T-helper 1 cell treated with Interleukin-12 subunit alpha and Interleukin-12 subunit beta and Interleukin-4 antibody, amounts not matched to agents 30 ng/mL and 1 ng/mL, for 36 hours (primary cell): ENCODE measurements around the gene GOPC. TPM values are rescaled to one million over a fixed set of nuclear protein-coding genes. Genes with fewer than 3 reads are reported as not detected.
"Not testable (repeated sequence)": the region's sequence is repeated elsewhere in the genome, so short reads cannot be mapped to it uniquely, and the experiment has no call there.

Source experiments
- intact Hi-C: fragments of 100-400 bp; cut with micrococcal nuclease; formaldehyde crosslinking; loops from one replicate; pipeline ENCODE4 v1.15.1; 2024
- total RNA-seq: library from RNA; stranded (reverse); gene quantifications from 2 replicates; pipeline ENCODE4 v1.2.3, GENCODE V29; 2022

Gene GOPC
- total RNA-seq, result 24.2 and 26.7 TPM in 2 replicates

GRCh38 chr6:117602151-117602898 is at the start of gene GOPC:
Gene GOPC (minus strand): TSS chr6:117602511. CDS start chr6:117602288, 223 bp downstream.
- intact Hi-C loops, result loop anchor here (1.0 to 10.0 kb wide), 18 partner anchors 46 to 1862 kb away; partner anchors contain the start of genes CALHM6, CEP85L, DCBLD1 and KPNA5

GRCh38 chr6:117651984-117652383 is 49.7 kb upstream of the GOPC start:
- intact Hi-C loops, result not testable (repeated sequence)

- intact Hi-C loops, result no loop called here
Observed at GRCh38 chr6:117642976-117643375, 40.7 kb upstream of the GOPC start.

- intact Hi-C loops, result no loop called here
Observed at GRCh38 chr6:117637770-117638169, 35.5 kb upstream of the GOPC start.

GRCh38 chr6:117629119-117629660 is 26.9 kb upstream of the GOPC start:
- intact Hi-C loops, result no loop called here

- intact Hi-C loops, result no loop called here
Observed at GRCh38 chr6:117627533-117627932, 25.2 kb upstream of the GOPC start.

GRCh38 chr6:117624869-117625481 is 22.7 kb upstream of the GOPC start:
- intact Hi-C loops, result no loop called here

GRCh38 chr6:117619178-117619577 is 16.9 kb upstream of the GOPC start:
- intact Hi-C loops, result no loop called here

- intact Hi-C loops, result no loop called here
Observed at GRCh38 chr6:117617210-117618035, 15.1 kb upstream of the GOPC start.

- intact Hi-C loops, result no loop called here
Observed at GRCh38 chr6:117616391-117617209, 14.3 kb upstream of the GOPC start.

- intact Hi-C loops, result no loop called here
Observed at GRCh38 chr6:117615750-117616390, 13.6 kb upstream of the GOPC start.

- intact Hi-C loops, result no loop called here
Observed at GRCh38 chr6:117613920-117614560, 11.7 kb upstream of the GOPC start.

- intact Hi-C loops, result loop anchor here (10.0 kb wide), 3 partner anchors 947 to 1857 kb away; no protein-coding TSS in a partner anchor
Observed at GRCh38 chr6:117607511-117607910, 5.2 kb upstream of the GOPC start.

- intact Hi-C loops, result loop anchor here (1.0 to 10.0 kb wide), 8 partner anchors 127 to 1860 kb away; no protein-coding TSS in a partner anchor
Observed at GRCh38 chr6:117605169-117605826, 3.0 kb upstream of the GOPC start.

- intact Hi-C loops, result loop anchor here (2.0 to 10.0 kb wide), 9 partner anchors 951 to 1861 kb away; partner anchors contain the start of genes CALHM6 and NT5DC1
Observed at GRCh38 chr6:117603821-117604220, 1.5 kb upstream of the GOPC start.

GRCh38 chr6:117602899-117603588 is 733 bp upstream of the GOPC start:
- intact Hi-C loops, result loop anchor here (1.0 to 10.0 kb wide), 18 partner anchors 47 to 1862 kb away; partner anchors contain the start of genes CALHM6, CEP85L, DCBLD1 and KPNA5

- intact Hi-C loops, result loop anchor here (1.0 to 10.0 kb wide), 18 partner anchors 45 to 1863 kb away; partner anchors contain the start of genes CALHM6, CEP85L, DCBLD1 and KPNA5
Observed at GRCh38 chr6:117601811-117602150, 530 bp downstream of the GOPC start.
